ENCODE results near the gene KTN1.

KTN1 gene

GRCh38 chr14:55718551-55718950 lies 138.5 kb downstream of the KTN1 start:
- no peak for DNase-seq

DNA sequence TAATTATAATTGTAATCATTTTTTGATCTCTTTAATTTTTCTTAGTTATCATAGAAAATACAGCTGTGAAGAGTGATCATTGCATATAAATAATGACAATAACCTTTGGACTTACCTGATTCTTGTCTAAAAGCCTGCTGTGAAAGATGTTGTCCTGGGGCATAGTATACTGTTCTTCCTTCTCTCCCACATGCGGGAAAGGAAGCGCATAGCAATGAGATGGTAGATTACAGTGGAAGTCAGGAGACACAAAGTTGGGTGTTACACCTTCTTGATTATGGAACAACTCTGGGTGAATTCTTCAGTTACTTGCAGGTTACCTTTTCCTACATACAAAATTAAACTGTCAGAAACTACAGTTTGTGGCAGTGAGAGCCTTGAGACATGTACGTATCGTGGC lies 140.8 kb downstream of the KTN1 start:
- no peak for DNase-seq

DNA sequence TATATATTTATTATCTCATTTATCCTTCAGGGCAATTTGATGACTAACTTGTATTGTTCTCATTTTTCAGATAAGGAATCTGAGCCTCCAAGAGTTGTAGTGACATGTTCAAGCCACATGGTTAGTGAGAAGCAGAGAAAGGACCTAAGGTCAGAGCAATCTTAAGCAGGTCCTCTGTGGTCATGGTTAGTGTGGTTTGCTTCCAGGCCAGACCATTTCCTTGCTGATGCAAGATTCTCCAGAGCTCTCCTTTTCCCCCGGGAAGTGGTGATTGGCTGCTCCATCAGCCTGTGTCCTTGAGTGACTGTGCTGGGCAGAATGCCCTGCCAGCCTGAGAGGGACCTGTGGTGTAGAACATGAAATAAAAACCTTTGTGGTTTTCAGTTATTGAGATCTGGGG lies 141.3 kb downstream of the KTN1 start:
- DNase-seq: no peak

DNA sequence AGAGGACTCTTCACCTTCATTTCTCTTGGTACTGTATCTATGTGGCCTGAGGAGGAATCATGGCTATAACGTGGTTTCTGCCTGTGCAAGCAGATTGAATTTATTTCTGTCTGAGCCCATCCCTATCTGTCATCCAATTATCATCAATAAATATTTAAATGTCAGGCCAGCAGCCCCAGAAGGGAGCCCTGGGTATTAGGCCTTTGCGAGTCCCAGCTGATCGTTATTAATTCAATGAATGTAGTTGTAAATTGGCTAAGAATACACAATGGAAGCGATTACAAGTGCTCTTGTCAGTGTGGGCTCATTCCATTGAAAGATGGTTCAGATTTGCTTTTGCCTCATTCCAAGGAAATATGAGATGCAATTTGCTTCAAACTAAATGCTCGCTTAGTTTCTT lies 142.0 kb downstream of the KTN1 start:
- DNase-seq: no peak

DNA sequence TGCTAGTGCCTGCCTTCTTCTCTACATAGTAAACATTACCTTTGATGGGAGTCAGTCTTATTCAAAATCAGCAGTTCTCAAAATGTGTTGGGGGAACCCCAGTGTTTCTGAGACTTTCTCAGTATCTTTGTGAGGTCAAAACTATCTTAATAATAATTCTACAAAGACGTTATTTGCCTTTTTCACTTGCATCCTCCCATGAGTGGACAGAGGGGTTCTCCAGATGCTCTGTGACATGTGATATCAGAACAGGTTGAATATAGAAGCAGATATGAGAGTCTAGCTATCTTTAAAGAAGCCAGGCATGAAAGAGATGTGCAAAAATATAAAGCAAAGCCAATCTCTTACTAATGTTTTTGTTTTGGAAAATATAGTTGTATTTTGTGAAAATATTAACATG lies 144.7 kb downstream of the KTN1 start:
- no peak for DNase-seq

DNA sequence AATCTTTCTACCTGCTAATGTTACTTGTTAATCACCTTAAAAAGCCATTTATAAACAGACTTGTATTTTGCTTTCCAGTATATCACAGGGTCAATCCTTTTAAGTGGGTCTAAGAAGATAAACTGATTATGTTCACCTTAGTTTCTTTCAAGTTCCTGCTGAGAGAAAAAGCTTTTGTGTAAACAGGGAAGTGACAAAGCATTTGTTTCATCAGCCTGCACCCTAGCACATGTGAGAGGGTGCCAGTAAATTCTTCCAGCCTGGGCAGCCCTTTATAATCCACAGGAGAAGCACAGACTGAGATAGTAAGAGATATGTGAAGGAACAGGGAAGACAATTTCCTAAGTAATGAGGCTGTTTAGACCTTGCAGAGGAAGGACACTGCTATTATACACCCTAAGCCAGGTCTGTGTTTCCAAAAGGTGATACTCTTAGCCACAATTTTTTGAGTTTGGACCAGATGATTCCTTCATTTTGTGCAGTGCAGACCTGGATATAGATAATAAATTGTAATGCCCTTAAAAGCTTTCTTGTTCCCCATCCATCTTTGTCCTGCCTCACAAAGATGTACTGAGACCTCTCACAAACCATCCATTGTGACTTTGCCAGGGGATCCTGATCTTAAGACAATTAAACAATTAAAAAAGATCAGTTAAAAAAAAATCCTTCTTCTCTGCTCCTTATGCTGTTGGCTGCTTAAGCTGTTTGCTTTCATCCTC lies 150.7 kb downstream of the KTN1 start:
- no peak for DNase-seq

DNA sequence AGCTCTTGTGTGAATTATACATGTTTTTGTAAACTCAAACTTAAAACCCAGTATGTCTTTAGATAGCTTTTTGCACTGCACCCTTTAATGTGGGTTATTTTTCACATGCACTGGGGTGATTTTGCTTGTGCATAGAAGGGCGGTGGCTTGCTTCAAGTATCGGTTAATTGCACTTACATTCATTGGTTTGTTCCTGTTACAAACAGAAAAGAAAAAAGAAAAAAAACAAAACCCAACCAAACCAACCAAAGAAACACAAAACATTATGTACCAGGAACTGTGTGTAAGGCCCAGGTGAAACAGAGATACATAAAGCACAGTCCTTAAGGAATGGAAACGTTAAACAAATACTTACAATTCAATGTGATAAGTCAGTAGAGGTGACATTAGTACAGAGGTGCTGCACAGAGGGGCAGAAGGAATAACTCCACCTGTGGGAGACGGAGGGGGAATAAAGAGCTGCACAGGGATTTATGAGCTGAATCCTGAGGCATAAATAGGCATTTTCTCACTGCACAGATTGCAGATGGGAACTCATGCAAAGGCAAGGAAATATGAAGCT lies 151.4 kb downstream of the KTN1 start:
- DNase-seq: no peak

GRCh38 chr14:55731881-55732498 lies 152.0 kb downstream of the KTN1 start:
- peak; percentile 2 for DNase-seq

GRCh38 chr14:55733599-55733998 lies 153.6 kb downstream of the KTN1 start:
- DNase-seq: no peak
